Fibroblast of lung (primary cell): ENCODE measurements around the gene PRSS16.

Source experiments
- EZH2 ChIP-seq: IDR thresholded peaks from 2 replicates; pipeline ENCODE4 v1.5.1; 2012; ENCODE audit warnings: low read length, control low read depth, mild to moderate bottlenecking; ENCODE audit errors: missing control alignments
- TF ChIP-seq, protein P1 (sequence below), 2 donors: IDR thresholded peaks in 1 of 2; conservative IDR thresholded peaks in 1 of 2; 1 replicate in 1 of 2; 2 replicates in 1 of 2; pipeline ENCODE4 v1.5.1; 2011 to 2012; ENCODE audit warnings: low read length in 2 of 2, control low read depth in 1 of 2, inconsistent platforms in 1 of 2, low read depth in 1 of 2, mild to moderate bottlenecking in 1 of 2

DNA sequence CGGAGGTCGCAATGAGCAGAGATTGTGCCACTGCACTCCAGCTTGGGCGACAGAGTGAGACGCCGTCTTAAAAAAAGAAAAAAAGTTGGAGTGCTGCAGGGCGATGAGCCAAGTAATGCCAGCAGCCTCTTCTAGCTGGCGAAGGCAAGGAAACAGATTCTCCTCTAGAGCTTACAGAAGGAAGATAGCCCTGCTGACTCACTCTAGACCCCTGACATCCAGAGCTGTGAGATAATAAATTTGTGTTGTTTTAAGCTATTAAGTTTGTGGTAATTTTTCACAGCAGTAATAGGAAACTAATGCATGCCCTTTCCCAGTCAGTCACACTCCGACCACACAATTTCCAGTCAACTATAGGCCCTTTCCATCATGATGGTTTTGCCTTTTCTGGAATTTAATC is 16.4 kb downstream of the PRSS16 start:
- TF ChIP-seq, protein P1, sequence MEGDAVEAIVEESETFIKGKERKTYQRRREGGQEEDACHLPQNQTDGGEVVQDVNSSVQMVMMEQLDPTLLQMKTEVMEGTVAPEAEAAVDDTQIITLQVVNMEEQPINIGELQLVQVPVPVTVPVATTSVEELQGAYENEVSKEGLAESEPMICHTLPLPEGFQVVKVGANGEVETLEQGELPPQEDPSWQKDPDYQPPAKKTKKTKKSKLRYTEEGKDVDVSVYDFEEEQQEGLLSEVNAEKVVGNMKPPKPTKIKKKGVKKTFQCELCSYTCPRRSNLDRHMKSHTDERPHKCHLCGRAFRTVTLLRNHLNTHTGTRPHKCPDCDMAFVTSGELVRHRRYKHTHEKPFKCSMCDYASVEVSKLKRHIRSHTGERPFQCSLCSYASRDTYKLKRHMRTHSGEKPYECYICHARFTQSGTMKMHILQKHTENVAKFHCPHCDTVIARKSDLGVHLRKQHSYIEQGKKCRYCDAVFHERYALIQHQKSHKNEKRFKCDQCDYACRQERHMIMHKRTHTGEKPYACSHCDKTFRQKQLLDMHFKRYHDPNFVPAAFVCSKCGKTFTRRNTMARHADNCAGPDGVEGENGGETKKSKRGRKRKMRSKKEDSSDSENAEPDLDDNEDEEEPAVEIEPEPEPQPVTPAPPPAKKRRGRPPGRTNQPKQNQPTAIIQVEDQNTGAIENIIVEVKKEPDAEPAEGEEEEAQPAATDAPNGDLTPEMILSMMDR (conservative IDR thresholded peaks at IDR 0.05 in 1 of 2, IDR thresholded peaks at IDR 0.05 in 1 of 2; ENCODE audit: low read depth in 1 of 2, low read length in 2 of 2): no peak
- no peak for TF ChIP-seq EZH2
